Measurements from ENCODE around the gene ALOX15B. TPM values are rescaled to one million over a fixed set of nuclear protein-coding genes. Genes with fewer than 3 reads are reported as not detected.

The ALOX15B gene, protein sequence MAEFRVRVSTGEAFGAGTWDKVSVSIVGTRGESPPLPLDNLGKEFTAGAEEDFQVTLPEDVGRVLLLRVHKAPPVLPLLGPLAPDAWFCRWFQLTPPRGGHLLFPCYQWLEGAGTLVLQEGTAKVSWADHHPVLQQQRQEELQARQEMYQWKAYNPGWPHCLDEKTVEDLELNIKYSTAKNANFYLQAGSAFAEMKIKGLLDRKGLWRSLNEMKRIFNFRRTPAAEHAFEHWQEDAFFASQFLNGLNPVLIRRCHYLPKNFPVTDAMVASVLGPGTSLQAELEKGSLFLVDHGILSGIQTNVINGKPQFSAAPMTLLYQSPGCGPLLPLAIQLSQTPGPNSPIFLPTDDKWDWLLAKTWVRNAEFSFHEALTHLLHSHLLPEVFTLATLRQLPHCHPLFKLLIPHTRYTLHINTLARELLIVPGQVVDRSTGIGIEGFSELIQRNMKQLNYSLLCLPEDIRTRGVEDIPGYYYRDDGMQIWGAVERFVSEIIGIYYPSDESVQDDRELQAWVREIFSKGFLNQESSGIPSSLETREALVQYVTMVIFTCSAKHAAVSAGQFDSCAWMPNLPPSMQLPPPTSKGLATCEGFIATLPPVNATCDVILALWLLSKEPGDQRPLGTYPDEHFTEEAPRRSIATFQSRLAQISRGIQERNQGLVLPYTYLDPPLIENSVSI
- total RNA-seq, result 2.2 TPM

GRCh38 chr17:8038954-8039610, at the start of gene ALOX15B:
Gene ALOX15B, plus strand, starts transcription at chr17:8039059. Its CDS starts 97 bp downstream, at chr17:8039156.
- DNase-seq, result no peak

GRCh38 chr17:7989781-7990655, 48.8 kb upstream of the ALOX15B start:
- DNase-seq, result peak; percentile 88

DNA sequence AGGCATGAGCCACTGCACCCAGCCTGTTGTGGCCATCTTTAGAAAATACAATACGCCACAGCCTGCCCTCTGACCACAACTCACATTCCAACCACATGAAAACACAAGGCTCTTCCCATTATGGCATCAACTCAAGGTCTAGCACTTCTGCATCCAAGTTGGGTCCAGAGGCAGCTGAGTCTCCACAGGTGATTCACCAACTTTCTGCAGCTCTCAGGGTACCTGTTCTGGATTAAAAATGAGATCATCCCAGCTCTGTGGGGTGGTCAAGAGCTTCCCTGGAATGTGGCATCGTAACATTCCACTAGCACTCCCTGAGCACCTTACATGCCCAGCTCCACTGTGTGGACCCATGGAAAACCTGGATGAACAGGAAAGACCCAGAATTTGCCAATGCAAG, 46.3 kb upstream of the ALOX15B start:
- no peak for DNase-seq

GRCh38 chr17:7992924-7993323, 45.9 kb upstream of the ALOX15B start:
- no peak for DNase-seq

GRCh38 chr17:7993972-7994589, 44.8 kb upstream of the ALOX15B start:
- DNase-seq, result no peak

- DNase-seq, result no peak
Observed at GRCh38 chr17:7995724-7996123, 43.1 kb upstream of the ALOX15B start.

DNA sequence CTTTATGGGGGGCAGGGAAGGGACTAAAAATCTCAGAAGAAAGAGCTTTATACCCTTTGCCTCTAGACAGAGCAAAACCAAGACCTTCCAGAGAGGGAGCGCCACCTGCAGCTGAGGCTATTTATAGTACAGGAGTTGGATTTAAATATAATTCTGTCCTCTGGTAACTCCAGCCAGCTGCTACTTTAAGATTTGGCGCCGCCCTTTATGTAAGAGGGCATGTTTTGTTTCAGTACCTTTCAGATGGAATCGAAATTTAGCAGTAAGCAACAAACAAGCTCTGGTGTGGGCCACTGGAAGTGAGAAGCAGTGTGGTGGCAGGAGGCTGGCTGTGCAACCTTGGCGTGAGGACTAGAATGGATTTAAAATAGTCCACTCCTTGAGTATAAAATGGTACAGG, 41.7 kb upstream of the ALOX15B start:
- DNase-seq, result peak; percentile 60

GRCh38 chr17:8001976-8002720, 36.7 kb upstream of the ALOX15B start, which contains the start of gene GUCY2D:
Gene GUCY2D, plus strand, starts transcription at chr17:8002615. Its CDS starts 433 bp downstream, at chr17:8003048.
- DNase-seq, result peak; percentile 44

GRCh38 chr17:8002721-8003593, 35.9 kb upstream of the ALOX15B start:
- DNase-seq, result no peak

- no peak for DNase-seq
Observed at GRCh38 chr17:8003594-8004181, 35.2 kb upstream of the ALOX15B start.

DNA sequence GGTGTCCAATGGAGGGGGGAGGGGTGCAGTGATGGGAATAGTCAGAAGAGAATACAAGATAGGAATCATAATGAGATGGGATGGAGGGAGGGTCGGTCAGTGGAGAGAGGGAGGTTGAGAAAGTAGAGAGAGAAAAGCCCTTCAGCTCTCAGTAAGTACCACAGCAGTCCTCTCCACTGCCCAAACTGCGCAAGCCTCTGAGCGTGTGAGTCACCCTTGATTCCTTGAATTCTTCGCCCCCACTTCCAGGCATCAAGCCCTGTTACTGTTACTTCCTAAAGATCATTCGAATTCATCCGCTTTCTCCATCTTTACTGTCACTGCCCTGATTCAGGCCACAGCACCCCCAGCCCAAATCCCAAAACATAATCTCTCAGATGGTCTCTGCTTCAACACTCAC, 34.0 kb upstream of the ALOX15B start:
- no peak for DNase-seq

DNA sequence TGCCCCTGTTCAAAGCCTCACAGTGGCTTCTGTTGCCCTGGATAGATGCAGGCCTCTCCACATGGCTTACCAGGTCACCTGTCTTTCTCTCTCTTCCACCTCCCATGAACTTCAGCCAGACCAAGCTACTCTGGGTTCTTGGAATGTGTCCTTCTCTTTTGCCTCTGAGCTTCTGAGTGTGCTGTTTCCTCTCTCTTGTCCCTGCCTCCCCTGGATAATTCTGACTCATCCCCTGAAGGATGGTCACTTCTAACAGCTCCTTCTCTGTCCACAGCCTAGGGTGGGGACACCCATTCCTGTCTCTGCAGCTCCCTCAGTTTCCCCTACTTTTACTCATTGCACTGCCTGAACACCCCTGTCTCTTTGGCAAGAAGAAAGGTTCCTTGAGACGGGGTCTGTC, 33.5 kb upstream of the ALOX15B start:
- DNase-seq, result no peak

DNA sequence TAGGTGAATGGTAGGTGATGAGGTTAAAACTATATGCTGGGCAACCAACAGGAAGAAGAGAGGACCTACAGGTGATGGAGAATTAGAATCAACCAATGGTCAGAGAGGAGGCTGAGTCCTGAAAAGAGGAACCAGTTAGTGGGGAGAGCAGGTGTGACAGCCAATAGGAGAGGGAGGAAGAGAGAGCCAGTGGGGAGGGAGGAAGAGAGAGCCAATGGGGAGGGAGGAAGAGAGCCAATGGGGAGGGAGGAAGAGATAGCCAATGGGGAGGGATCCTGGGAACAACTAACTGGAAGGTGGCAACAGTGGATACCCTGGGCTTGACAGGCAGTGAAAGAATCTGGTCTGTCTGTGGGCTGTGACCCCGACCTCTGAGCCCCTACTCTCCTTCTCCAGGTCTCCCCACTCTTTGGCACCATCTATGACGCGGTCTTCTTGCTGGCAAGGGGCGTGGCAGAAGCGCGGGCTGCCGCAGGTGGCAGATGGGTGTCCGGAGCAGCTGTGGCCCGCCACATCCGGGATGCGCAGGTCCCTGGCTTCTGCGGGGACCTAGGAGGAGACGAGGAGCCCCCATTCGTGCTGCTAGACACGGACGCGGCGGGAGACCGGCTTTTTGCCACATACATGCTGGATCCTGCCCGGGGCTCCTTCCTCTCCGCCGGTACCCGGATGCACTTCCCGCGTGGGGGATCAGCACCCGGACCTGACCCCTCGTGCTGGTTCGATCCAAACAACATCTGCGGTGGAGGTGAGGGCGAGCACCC, 32.7 kb upstream of the ALOX15B start:
- no peak for DNase-seq

- no peak for DNase-seq
Observed at GRCh38 chr17:8006836-8007680, 31.8 kb upstream of the ALOX15B start.

- no peak for DNase-seq
Observed at GRCh38 chr17:8007836-8008235, 31.0 kb upstream of the ALOX15B start.

- DNase-seq, result no peak
Observed at GRCh38 chr17:8012045-8012580, 26.7 kb upstream of the ALOX15B start.

GRCh38 chr17:8012996-8013640, 25.7 kb upstream of the ALOX15B start:
- DNase-seq, result no peak
